HEK293T (cell line): ENCODE results near the gene HOXA3.

ENCODE experiments used
- BHLHE40 ChIP-seq: fragments of 450-650 bp; IDR thresholded peaks from 2 replicates; pipeline ENCODE4 v1.6.1; 2016; ENCODE audit warnings: mild to moderate bottlenecking, moderate library complexity, borderline replicate concordance
- ELF4 ChIP-seq: fragments of 450-650 bp; IDR thresholded peaks from 2 replicates; pipeline ENCODE4 v1.6.1; 2017; ENCODE audit warnings: antibody characterized with exemption
- FOXA1 ChIP-seq: fragments of 450-650 bp; IDR thresholded peaks from 2 replicates; pipeline ENCODE4 v1.6.1; 2016; ENCODE audit warnings: mild to moderate bottlenecking
- L3MBTL2 ChIP-seq: fragments of 450-650 bp; conservative IDR thresholded peaks from 2 replicates; pipeline ENCODE4 v1.6.1; 2016; ENCODE audit warnings: mild to moderate bottlenecking
- LEF1 ChIP-seq: fragments of 450-650 bp; IDR thresholded peaks from 2 replicates; pipeline ENCODE4 v1.6.1; 2017; ENCODE audit warnings: mild to moderate bottlenecking, borderline replicate concordance
- NFRKB ChIP-seq: fragments of 450-650 bp; IDR thresholded peaks from 2 replicates; pipeline ENCODE4 v1.6.1; 2016; ENCODE audit warnings: mild to moderate bottlenecking, moderate library complexity
- PKNOX1 ChIP-seq: fragments of 450-650 bp; IDR thresholded peaks from 2 replicates; pipeline ENCODE4 v1.6.1; 2016
- SP1 ChIP-seq: fragments of 450-650 bp; IDR thresholded peaks from 2 replicates; pipeline ENCODE4 v1.6.1; 2017
- TARDBP ChIP-seq: fragments of 450-650 bp; IDR thresholded peaks from 2 replicates; pipeline ENCODE4 v1.6.1; 2016

GRCh38 chr7:27103489-27104226 lies 48.7 kb downstream of the HOXA3 start:
- TF ChIP-seq TARDBP (no peak), L3MBTL2 (no peak), BHLHE40 (no peak), LEF1 (no peak), FOXA1 (no peak), NFRKB (no peak), PKNOX1 (no peak), SP1 (no peak), ELF4 (no peak)
